Activated CD4-positive, alpha-beta T cell treated with anti-CD3 and anti-CD28 coated beads, Interleukin-2, amount 50 U/mL, for 48 hours (primary cell): ENCODE data around the gene MIA.
"Not testable (repeated sequence)": the region's sequence is repeated elsewhere in the genome, so short reads cannot be mapped to it uniquely, and the experiment has no call there.

ENCODE experiments used
- DNase-seq, 2 experiments: peaks; one replicate each; pipeline ENCODE4 v3.0.0-alpha.2; 2020

The MIA gene

GRCh38 chr19:40750874-40751537 lies 24.3 kb upstream of the MIA start, which contains the start of gene SNRPA:
Gene SNRPA (plus strand): TSS chr19:40751203. CDS start chr19:40751409, 206 bp downstream.
- DNase-seq = peak; percentile 97 to 98

GRCh38 chr19:40752257-40752781 lies 23.0 kb upstream of the MIA start:
- peak in 1 of 2 experiments; percentile 49 for DNase-seq

- DNase-seq = peak; percentile 80 to 87
These were observed 20.6 kb upstream of the MIA start for GRCh38 chr19:40754611-40755247.

GRCh38 chr19:40755248-40755624 lies 20.1 kb upstream of the MIA start:
- DNase-seq = no peak

- no peak for DNase-seq
These were observed 19.5 kb upstream of the MIA start for GRCh38 chr19:40755791-40756190.

- peak; percentile 69 to 76 for DNase-seq
These were observed 18.7 kb upstream of the MIA start for GRCh38 chr19:40756502-40757110.

GRCh38 chr19:40758491-40758890 lies 16.8 kb upstream of the MIA start:
- DNase-seq = no peak

- no peak for DNase-seq
These were observed 16.0 kb upstream of the MIA start for GRCh38 chr19:40759352-40759751.

- DNase-seq = no peak
These were observed 12.4 kb upstream of the MIA start for GRCh38 chr19:40762754-40763470.

GRCh38 chr19:40763526-40763925 lies 11.8 kb upstream of the MIA start:
- DNase-seq = no peak

GRCh38 chr19:40763963-40764362 lies 11.4 kb upstream of the MIA start:
- DNase-seq = no peak

- not testable (repeated sequence) for DNase-seq
These were observed 8.9 kb upstream of the MIA start for GRCh38 chr19:40766385-40766784.

GRCh38 chr19:40768869-40769268 lies 6.5 kb upstream of the MIA start:
- no peak for DNase-seq

- not testable (repeated sequence) for DNase-seq
These were observed 4.0 kb upstream of the MIA start for GRCh38 chr19:40771101-40771862.

- DNase-seq = no peak
These were observed 306 bp downstream of the MIA start for GRCh38 chr19:40775632-40776022.

- DNase-seq = no peak
These were observed 1.0 kb downstream of the MIA start for GRCh38 chr19:40776364-40776763.

- peak; percentile 89 to 91 for DNase-seq
These were observed 1.8 kb downstream of the MIA start for GRCh38 chr19:40776932-40777644.

GRCh38 chr19:40777645-40777936 lies 2.3 kb downstream of the MIA start:
- no peak for DNase-seq

- DNase-seq = peak; percentile 100
These were observed 2.8 kb downstream of the MIA start, which contains the start of gene RAB4B for GRCh38 chr19:40777937-40778705. Gene RAB4B (plus strand): TSS chr19:40778247. CDS start chr19:40778376, 129 bp downstream.

- no peak for DNase-seq
These were observed 3.5 kb downstream of the MIA start for GRCh38 chr19:40778706-40779284.

- DNase-seq = no peak
These were observed 5.3 kb downstream of the MIA start for GRCh38 chr19:40780582-40780981.
